Naive thymus-derived CD8-positive, alpha-beta T cell (primary cell): ENCODE data around the gene ATP13A1. TPM values are rescaled to one million over a fixed set of nuclear protein-coding genes. Genes with fewer than 3 reads are reported as not detected.

Source experiments
- ATAC-seq, 2 donors: fragments of 150-1000 bp; cut with Tn5 transposase in 1 of 2; sonication (Bioruptor Pico), chemical (Tn5 transposase) in 1 of 2; 1 replicate in 1 of 2; 2 replicates in 1 of 2; pipeline ENCODE4 v1.10.0; 2021; ENCODE audit warnings: mild to moderate bottlenecking in 2 of 2, moderate library complexity in 2 of 2
- POLR2A ChIA-PET: fragments of 350-600 bp; sonication (Branson Sonifier 250); formaldehyde crosslinking; loops from one replicate; lab custom pipeline; 2021; ENCODE audit warnings: antibody characterized with exemption; lab: Charles Lee
- DNase-seq, 10 donors: peaks; one replicate each; pipeline versions ENCODE4 v3.0.0 to v3.0.0-alpha.2; 2020 to 2022
- H3K27ac Mint-ChIP-seq, 10 donors: one replicate each; pipeline ENCODE4 v1.8.0; 2020 to 2022; ENCODE audit warnings: mild to moderate bottlenecking in 10 of 10, mixed read lengths in 10 of 10, moderate library complexity in 4 of 10, inconsistent platforms in 1 of 10
- H3K27me3 Mint-ChIP-seq, 5 donors: one replicate each; pipeline ENCODE4 v1.8.0; 2021 to 2022; ENCODE audit warnings: mixed read lengths in 5 of 5
- H3K36me3 Mint-ChIP-seq, 3 donors: one replicate each; pipeline ENCODE4 v1.8.0; 2020 to 2022; ENCODE audit warnings: mixed read lengths in 3 of 3, mild to moderate bottlenecking in 2 of 3, inconsistent platforms in 1 of 3
- H3K4me1 Mint-ChIP-seq, 4 donors: one replicate each; pipeline ENCODE4 v1.8.0; 2021 to 2022; ENCODE audit warnings: mixed read lengths in 4 of 4
- H3K4me3 Mint-ChIP-seq, 10 donors: one replicate each; pipeline ENCODE4 v1.8.0; 2020 to 2022; ENCODE audit warnings: mild to moderate bottlenecking in 10 of 10, mixed read lengths in 10 of 10, moderate library complexity in 6 of 10, inconsistent platforms in 1 of 10
- H3K9me3 Mint-ChIP-seq, 9 donors: one replicate each; pipeline ENCODE4 v1.8.0; 2020 to 2022; ENCODE audit warnings: mixed read lengths in 9 of 9, mild to moderate bottlenecking in 3 of 9, inconsistent platforms in 1 of 9, moderate library complexity in 1 of 9
- polyA plus RNA-seq, 3 donors: library from polyadenylated mRNA; unstranded; fragments of 300-500 nt; fragmentation: Illumina TruSeq; gene quantifications; one replicate each; pipeline ENCODE4 v1.2.3, GENCODE V29; 2021
- total RNA-seq, 8 experiments: library from RNA in 2 of 8; stranded (reverse) in 2 of 8; gene quantifications; one replicate each; pipeline ENCODE4 v1.2.3 and lab custom pipeline; 2021 to 2026

The ATP13A1 gene
- total and polyA plus RNA-seq, 5 experiments from 2014 or later = 15.3 to 158 (median 46.7) TPM

- Mint-ChIP-seq H3K4me3 (peak overlapping the region; percentile 79 to 94 (median 91)), H3K27me3 (no peaks in the 10 kb centered on the region), H3K4me1 (peaks cover 23 to 44% (median 31%) of the 10 kb centered on the region in 4 donors), H3K36me3 (peaks cover 0 to 30% (median 9%) of the 10 kb centered on the region in 3 donors), H3K9me3 (peaks cover 0 to 7% (median 0%) of the 10 kb centered on the region in 9 donors), H3K27ac (peak overlapping the region; percentile 88 to 96 (median 93))
- no peak for ATAC-seq
- peak in 1 of 10 donors; percentile 53 for DNase-seq
- POLR2A ChIA-PET = interaction anchor here (0.6 to 12.8 kb wide), 15 partner anchors 8 to 239 kb away, joined by 3 to 289 read pairs (median 11); partner anchors contain the start of genes GMIP, LPAR2, ZNF14 and ZNF506
Observed at GRCh38 chr19:19662344-19662743, 1.1 kb downstream of the ATP13A1 start.

GRCh38 chr19:19661675-19662251 lies 1.7 kb downstream of the ATP13A1 start:
- ATAC-seq (no peak), DNase-seq (peak in 1 of 10 donors; percentile 21)
- H3K27me3 Mint-ChIP-seq = no peaks in the 10 kb centered on the region
- H3K36me3 Mint-ChIP-seq = peaks cover 0 to 36% (median 11%) of the 10 kb centered on the region in 3 donors
- H3K27ac Mint-ChIP-seq = peak overlapping the region; percentile 88 to 96 (median 93)
- POLR2A ChIA-PET = interaction anchor here (0.6 to 12.8 kb wide), 7 partner anchors 9 to 160 kb away, joined by 4 to 289 read pairs (median 20); partner anchors contain the start of genes LPAR2, ZNF14 and ZNF506
- H3K9me3 Mint-ChIP-seq = peaks cover 0 to 5% (median 0%) of the 10 kb centered on the region in 9 donors
- H3K4me3 Mint-ChIP-seq = peak overlapping the region; percentile 79 to 94 (median 91)
- H3K4me1 Mint-ChIP-seq = peaks cover 23 to 42% (median 30%) of the 10 kb centered on the region in 4 donors

DNA sequence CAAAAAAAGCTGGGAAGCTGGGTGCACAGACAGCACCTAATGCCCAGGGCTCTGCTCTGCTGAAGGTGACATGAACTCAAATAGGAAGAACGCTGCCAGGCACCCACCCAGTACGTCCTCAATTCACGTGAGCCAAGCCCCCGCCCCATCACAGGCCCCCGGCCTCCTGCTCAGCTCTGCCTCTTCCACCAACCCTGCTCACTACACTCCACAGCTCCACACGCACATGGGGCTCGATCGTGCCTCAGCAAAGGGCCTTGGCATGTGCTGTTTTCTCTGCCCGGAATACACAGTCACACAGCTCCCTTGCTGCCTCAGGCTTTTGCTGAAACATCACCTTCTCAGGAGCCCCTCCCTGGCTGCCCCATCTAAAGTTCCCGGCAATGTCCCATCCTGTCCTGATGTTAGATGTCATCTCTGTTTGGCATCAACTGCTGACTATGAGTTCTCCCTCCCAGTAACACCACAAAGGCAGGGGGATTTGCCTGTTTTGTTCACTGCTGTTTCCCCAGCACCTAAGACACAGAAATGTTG lies 2.3 kb downstream of the ATP13A1 start:
- H3K4me3 Mint-ChIP-seq = peak overlapping the region; percentile 71 to 93 (median 86)
- peaks cover 0 to 41% (median 12%) of the 10 kb centered on the region in 3 donors for H3K36me3 Mint-ChIP-seq
- ATAC-seq = no peak
- DNase-seq = peak in 1 of 10 donors; percentile 50
- peaks cover 23 to 40% (median 29%) of the 10 kb centered on the region in 4 donors for H3K4me1 Mint-ChIP-seq
- H3K9me3 Mint-ChIP-seq = peaks cover 0 to 5% (median 0%) of the 10 kb centered on the region in 9 donors
- POLR2A ChIA-PET = interaction anchor here (1.3 to 12.8 kb wide), 5 partner anchors 9 to 161 kb away, joined by 4 to 289 read pairs (median 36); partner anchors contain the start of genes ZNF14 and ZNF506
- no peaks in the 10 kb centered on the region for H3K27me3 Mint-ChIP-seq
- H3K27ac Mint-ChIP-seq = peak overlapping the region in 9 of 10 donors; percentile 19 to 96 (median 89)

GRCh38 chr19:19659646-19660245 lies 3.7 kb downstream of the ATP13A1 start:
- peaks cover 23 to 39% (median 28%) of the 10 kb centered on the region in 4 donors for H3K4me1 Mint-ChIP-seq
- DNase-seq (peak in 1 of 10 donors; percentile 37), ATAC-seq (no peak)
- H3K27ac Mint-ChIP-seq = peak overlapping the region in 3 of 10 donors; percentile 3 to 55 (median 43)
- no peaks in the 10 kb centered on the region for H3K27me3 Mint-ChIP-seq
- no peak overlapping the region for H3K4me3 Mint-ChIP-seq
- POLR2A ChIA-PET = interaction anchor here (0.6 to 2.2 kb wide), 4 partner anchors 8 to 395 kb away, joined by 3 to 13 read pairs (median 4); partner anchors contain the start of genes GMIP, ZNF101 and ZNF93
- peaks cover 0 to 56% (median 14%) of the 10 kb centered on the region in 3 donors for H3K36me3 Mint-ChIP-seq
- H3K9me3 Mint-ChIP-seq = peaks cover 0 to 5% (median 0%) of the 10 kb centered on the region in 9 donors

- peaks cover 15 to 34% (median 24%) of the 10 kb centered on the region in 4 donors for H3K4me1 Mint-ChIP-seq
- H3K4me3 Mint-ChIP-seq = no peak overlapping the region
- ATAC-seq (no peak), DNase-seq (no peak)
- no peaks in the 10 kb centered on the region for H3K27me3 Mint-ChIP-seq
- POLR2A ChIA-PET = interaction anchor here (0.6 to 6.2 kb wide), 3 partner anchors 11 to 152 kb away, joined by 5 to 50 read pairs (median 8); partner anchors contain the start of gene ZNF101
- peak overlapping the region in 3 of 10 donors; percentile 5 to 48 (median 46) for H3K27ac Mint-ChIP-seq
- no peaks in the 10 kb centered on the region for H3K9me3 Mint-ChIP-seq
- peaks cover 0 to 74% (median 14%) of the 10 kb centered on the region in 3 donors for H3K36me3 Mint-ChIP-seq
Observed at GRCh38 chr19:19657397-19657783, 6.1 kb downstream of the ATP13A1 start.

DNA sequence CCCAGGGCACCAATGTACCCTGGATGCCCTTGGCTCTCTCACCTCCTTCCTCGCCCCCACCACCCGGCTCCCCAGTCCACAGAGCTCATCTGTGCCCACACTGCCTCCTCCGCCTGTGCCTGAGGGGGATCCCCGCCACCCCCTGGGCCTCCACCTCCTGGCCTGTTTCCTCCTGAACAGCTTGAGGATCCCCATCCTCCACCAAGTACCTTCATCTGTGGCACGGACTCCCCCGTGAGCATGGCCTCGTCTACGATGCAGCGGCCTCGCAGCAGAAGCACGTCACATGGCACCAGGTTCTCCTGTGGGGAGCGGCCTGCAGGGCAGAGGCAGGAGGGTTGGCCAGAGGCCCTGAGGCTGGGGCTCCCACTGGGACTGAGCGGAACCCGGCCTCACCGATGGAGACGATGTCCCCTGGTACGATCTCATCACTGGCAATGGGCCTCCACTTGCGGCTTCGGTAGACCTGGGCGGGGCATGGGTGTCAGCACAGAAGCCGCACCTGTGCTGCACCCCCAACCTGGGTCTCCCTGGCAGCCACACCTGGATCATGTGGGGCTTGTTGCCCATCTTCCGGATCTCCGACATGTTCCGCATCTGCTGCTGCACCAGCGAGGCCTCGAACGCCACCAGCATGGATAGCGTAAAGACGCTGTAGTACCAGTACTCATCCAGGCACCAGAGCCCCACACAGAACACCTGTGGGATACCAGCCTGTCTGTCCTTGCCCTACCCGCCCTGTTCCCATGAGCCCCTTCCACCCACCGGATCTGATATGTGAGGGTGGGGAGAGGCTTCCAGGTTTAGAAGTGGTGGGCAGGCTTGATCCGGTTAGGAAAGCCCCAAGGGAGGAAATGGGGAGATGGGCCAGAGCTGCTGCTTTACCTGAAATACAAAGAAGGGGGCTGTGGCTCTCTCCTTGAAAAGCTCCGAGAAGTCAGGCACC lies 6.8 kb downstream of the ATP13A1 start:
- Mint-ChIP-seq H3K4me3 (no peak overlapping the region), H3K4me1 (peaks cover 9 to 27% (median 19%) of the 10 kb centered on the region in 4 donors), H3K36me3 (peaks cover 0 to 79% (median 14%) of the 10 kb centered on the region in 3 donors), H3K9me3 (no peaks in the 10 kb centered on the region), H3K27me3 (no peaks in the 10 kb centered on the region), H3K27ac (peak overlapping the region in 1 of 10 donors; percentile 67)
- POLR2A ChIA-PET = interaction anchor here (0.6 to 6.2 kb wide), 4 partner anchors 12 to 152 kb away, joined by 3 to 50 read pairs (median 4); partner anchors contain the start of genes ZNF101 and ZNF14
- ATAC-seq = no peak
- peak in 1 of 10 donors; percentile 58 for DNase-seq

DNA sequence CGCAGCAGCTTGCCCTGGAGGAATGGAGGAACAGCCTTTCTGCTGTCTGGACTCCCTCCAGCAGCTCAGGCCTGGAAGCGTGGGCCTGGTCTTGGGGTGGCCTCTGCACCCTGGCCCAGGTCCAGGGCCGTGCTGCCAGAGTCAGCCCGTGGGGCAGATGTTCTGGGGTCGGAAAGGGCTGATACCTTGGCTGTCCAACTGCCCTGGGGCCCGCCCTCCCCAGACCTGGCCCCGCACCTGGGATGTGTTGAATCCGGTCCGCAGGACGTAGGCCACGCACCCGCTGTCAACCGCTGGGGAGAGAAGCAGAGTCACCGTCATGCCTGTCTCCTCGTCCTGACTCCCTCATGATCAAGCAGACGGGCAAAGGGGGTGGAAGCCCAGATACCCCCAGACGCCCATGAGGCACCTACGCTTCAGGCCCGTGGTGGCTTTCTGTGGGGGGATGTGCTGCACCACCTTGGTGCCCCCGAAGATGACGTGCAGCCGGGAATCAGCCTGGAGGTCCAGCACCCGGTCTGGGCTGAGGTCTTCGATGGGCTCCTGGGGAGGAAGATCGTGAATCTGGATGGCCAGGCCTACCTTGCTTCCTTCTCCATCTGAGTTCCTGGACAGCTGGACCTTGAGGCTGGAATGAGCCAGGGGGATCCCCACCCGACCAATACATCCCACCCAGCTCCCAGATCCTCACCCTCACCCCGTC lies 7.7 kb downstream of the ATP13A1 start:
- H3K27me3 Mint-ChIP-seq = no peaks in the 10 kb centered on the region
- no peaks in the 10 kb centered on the region for H3K9me3 Mint-ChIP-seq
- POLR2A ChIA-PET = interaction anchor here (0.5 to 7.3 kb wide), 6 partner anchors 7 to 299 kb away, joined by 3 to 50 read pairs (median 4); partner anchors contain the start of genes ATP13A1, ZNF101 and ZNF14
- ATAC-seq = no peak
- peaks cover 0 to 80% (median 11%) of the 10 kb centered on the region in 3 donors for H3K36me3 Mint-ChIP-seq
- no peak overlapping the region for H3K4me3 Mint-ChIP-seq
- peaks cover 0 to 18% (median 11%) of the 10 kb centered on the region in 4 donors for H3K4me1 Mint-ChIP-seq
- H3K27ac Mint-ChIP-seq = no peak overlapping the region
- peak in 1 of 10 donors; percentile 38 for DNase-seq

DNA sequence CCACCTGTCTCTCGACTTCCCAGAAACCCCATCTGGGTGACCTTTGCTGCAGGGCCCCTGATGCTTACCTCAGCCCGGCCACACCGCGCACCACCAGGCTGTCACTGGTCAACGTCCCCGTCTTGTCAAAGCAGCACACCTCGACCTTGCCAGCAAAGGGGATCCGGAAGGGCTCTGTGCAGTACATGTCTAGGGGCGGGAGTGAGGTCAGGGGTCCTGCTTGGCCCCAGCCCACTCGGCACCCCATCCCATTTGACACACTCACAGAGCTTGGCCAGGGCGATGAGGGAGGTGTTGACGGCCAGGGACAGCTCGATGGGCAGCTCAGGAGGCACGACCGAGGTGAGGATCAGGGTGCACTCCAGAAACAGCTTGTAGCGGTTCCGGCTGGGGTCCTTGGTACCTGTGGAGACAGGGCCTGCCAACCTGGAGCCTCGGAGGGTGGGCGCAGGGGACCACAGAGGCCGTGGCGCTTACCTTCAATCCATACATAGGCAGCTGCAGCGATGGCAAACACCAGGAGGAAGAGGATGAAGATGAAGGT lies 8.4 kb downstream of the ATP13A1 start:
- Mint-ChIP-seq H3K9me3 (no peaks in the 10 kb centered on the region), H3K27ac (peak overlapping the region in 2 of 10 donors; percentile 8 to 10), H3K36me3 (peaks cover 0 to 86% (median 13%) of the 10 kb centered on the region in 3 donors), H3K27me3 (no peaks in the 10 kb centered on the region), H3K4me1 (peaks cover 0 to 16% (median 11%) of the 10 kb centered on the region in 4 donors), H3K4me3 (no peak overlapping the region)
- DNase-seq = peak in 1 of 10 donors; percentile 40
- ATAC-seq = no peak
- POLR2A ChIA-PET = interaction anchor here (0.6 to 7.3 kb wide), 5 partner anchors 8 to 208 kb away, joined by 3 to 50 read pairs (median 12); partner anchors contain the start of genes ATP13A1, GMIP and ZNF101

DNA sequence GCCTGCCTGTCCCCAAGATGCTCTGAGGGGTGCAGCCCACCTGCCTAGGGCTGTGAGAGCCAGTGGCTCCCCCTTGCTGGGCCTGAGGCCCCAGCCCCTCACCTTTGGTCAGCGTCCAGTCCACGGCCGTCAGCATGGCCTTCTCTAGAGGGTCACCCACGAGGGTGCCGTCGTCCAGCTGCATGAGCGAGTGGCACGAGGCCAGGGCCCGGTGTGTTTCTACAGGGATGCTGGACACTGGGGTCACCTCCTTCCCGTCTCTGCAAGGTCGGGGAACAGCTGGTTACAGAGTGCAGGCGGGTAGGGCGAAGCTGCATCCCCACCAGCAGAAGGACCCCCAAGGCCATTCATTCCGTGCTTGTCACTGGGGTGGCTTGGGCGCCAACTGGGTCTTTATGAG lies 9.0 kb downstream of the ATP13A1 start:
- peaks cover 0 to 85% (median 13%) of the 10 kb centered on the region in 3 donors for H3K36me3 Mint-ChIP-seq
- peaks cover 0 to 14% (median 10%) of the 10 kb centered on the region in 4 donors for H3K4me1 Mint-ChIP-seq
- peak overlapping the region in 1 of 10 donors; percentile 44 for H3K27ac Mint-ChIP-seq
- H3K27me3 Mint-ChIP-seq = no peaks in the 10 kb centered on the region
- POLR2A ChIA-PET = interaction anchor here (0.6 to 7.3 kb wide), 5 partner anchors 9 to 209 kb away, joined by 3 to 50 read pairs (median 12); partner anchors contain the start of genes ATP13A1, GMIP and ZNF101
- DNase-seq (no peak), ATAC-seq (no peak)
- H3K9me3 Mint-ChIP-seq = no peaks in the 10 kb centered on the region
- H3K4me3 Mint-ChIP-seq = no peak overlapping the region

DNA sequence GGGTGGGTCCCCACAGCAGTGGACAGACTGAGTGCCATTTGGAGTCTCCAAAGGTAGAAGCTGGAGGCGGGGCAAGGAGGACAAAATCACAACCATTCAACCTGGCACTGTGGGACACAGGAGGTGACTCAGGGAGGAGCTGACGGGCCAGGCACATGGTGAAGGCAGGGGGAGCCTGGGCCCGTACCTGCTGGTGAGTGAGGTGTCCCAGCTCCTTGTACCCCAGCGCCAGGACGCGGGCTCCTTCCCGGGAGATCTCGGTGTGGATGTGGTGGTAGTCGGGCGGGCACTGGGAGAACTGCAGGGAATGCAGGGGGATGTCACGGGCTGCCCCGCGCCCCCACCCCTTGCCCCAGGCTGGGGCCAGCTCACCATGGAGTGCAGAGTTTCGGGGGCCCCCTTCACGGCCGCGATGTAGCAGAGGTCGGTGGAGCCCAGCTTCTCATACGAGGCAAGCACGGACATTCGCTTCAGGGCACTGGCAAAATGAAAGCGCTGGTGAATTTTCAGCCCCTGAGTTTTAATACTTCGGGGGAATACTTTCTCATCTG lies 9.8 kb downstream of the ATP13A1 start:
- peaks cover 0 to 88% (median 15%) of the 10 kb centered on the region in 3 donors for H3K36me3 Mint-ChIP-seq
- H3K9me3 Mint-ChIP-seq = no peaks in the 10 kb centered on the region
- peaks cover 0 to 14% (median 10%) of the 10 kb centered on the region in 4 donors for H3K4me1 Mint-ChIP-seq
- POLR2A ChIA-PET = interaction anchor here (0.6 to 7.3 kb wide), 5 partner anchors 9 to 123 kb away, joined by 3 to 50 read pairs (median 12); partner anchors contain the start of genes ATP13A1, GMIP, LPAR2 and ZNF101
- no peaks in the 10 kb centered on the region for H3K27me3 Mint-ChIP-seq
- no peak for DNase-seq
- peak overlapping the region in 1 of 10 donors; percentile 60 for H3K4me3 Mint-ChIP-seq
- ATAC-seq = no peak
- peak overlapping the region in 1 of 10 donors; percentile 33 for H3K27ac Mint-ChIP-seq
